Neuronal stem cell (in vitro differentiated cells): ENCODE measurements around the gene DOCK4.

Source experiments
- DNase-seq: peaks from one replicate; pipeline ENCODE4 v3.0.0-alpha.2; 2013; ENCODE audit warnings: low spot score
- H2AFZ ChIP-seq: one replicate; pipeline ENCODE4 v1.6.1; 2013; ENCODE audit warnings: mild to moderate bottlenecking, low read length, inconsistent platforms
- H2AK5ac ChIP-seq: 2 replicates; pipeline ENCODE4 v1.6.1; 2013; ENCODE audit warnings: low read depth, mild to moderate bottlenecking, inconsistent platforms, low read length, moderate library complexity, mixed read lengths
- H2BK120ac ChIP-seq: 2 replicates; pipeline ENCODE4 v1.6.1; 2013; ENCODE audit warnings: low read depth, mild to moderate bottlenecking, inconsistent platforms, low read length, moderate library complexity, mixed read lengths
- H2BK12ac ChIP-seq: one replicate; pipeline ENCODE4 v1.6.1; 2013; ENCODE audit warnings: low read length, inconsistent platforms
- H2BK15ac ChIP-seq: 2 replicates; pipeline ENCODE4 v1.6.1; 2013; ENCODE audit warnings: mild to moderate bottlenecking, low read length, inconsistent platforms, mixed read lengths
- H2BK5ac ChIP-seq: one replicate; pipeline ENCODE4 v1.6.1; 2013; ENCODE audit warnings: inconsistent platforms, mild to moderate bottlenecking, low read length, moderate library complexity
- H3K14ac ChIP-seq: one replicate; pipeline ENCODE4 v1.6.1; 2013; ENCODE audit warnings: low read length, inconsistent platforms
- H3K18ac ChIP-seq: 2 replicates; pipeline ENCODE4 v1.6.1; 2013; ENCODE audit warnings: low read length, inconsistent platforms
- H3K23ac ChIP-seq: 2 replicates; pipeline ENCODE4 v1.6.1; 2013; ENCODE audit warnings: low read depth, mild to moderate bottlenecking, mixed read lengths, low read length, inconsistent platforms; ENCODE audit not compliant: poor library complexity
- H3K27ac ChIP-seq: replicated peaks from 3 replicates; pipeline ENCODE4 v1.5.1; 2013; ENCODE audit warnings: low read length, inconsistent platforms
- H3K27me3 ChIP-seq, 3 experiments: 2 replicates each; pipeline ENCODE4 v1.6.1; 2013; ENCODE audit warnings: low read length in 3 of 3, mild to moderate bottlenecking in 2 of 3, inconsistent platforms in 1 of 3, low read depth in 1 of 3, mixed read lengths in 1 of 3, moderate library complexity in 1 of 3; ENCODE audit not compliant: control insufficient read depth in 3 of 3, insufficient read depth in 3 of 3
- H3K36me3 ChIP-seq, 2 donors: replicated peaks in 1 of 2; 2 replicates each; pipeline ENCODE4 v1.6.1; 2013; ENCODE audit warnings: low read length in 2 of 2; ENCODE audit not compliant: control insufficient read depth in 2 of 2, insufficient read depth in 2 of 2
- H3K4ac ChIP-seq: 2 replicates; pipeline ENCODE4 v1.6.1; 2013; ENCODE audit warnings: inconsistent platforms, mild to moderate bottlenecking, low read length, moderate library complexity
- H3K4me1 ChIP-seq, 2 donors: 1 replicate in 1 of 2; 2 replicates in 1 of 2; pipeline ENCODE4 v1.6.1; 2013; ENCODE audit warnings: low read length in 2 of 2, low read depth in 1 of 2; ENCODE audit not compliant: control insufficient read depth in 2 of 2, insufficient read depth in 1 of 2
- H3K4me2 ChIP-seq: one replicate; pipeline ENCODE4 v1.6.1; 2013; ENCODE audit warnings: mild to moderate bottlenecking, low read length, inconsistent platforms; ENCODE audit not compliant: insufficient read depth, poor library complexity, severe bottlenecking
- H3K4me3 ChIP-seq, 2 donors: 2 replicates each; pipeline ENCODE4 v1.5.1; 2013; ENCODE audit warnings: low read length in 2 of 2, mild to moderate bottlenecking in 2 of 2, inconsistent platforms in 1 of 2, moderate library complexity in 1 of 2
- H3K79me1 ChIP-seq: one replicate; pipeline ENCODE4 v1.6.1; 2013; ENCODE audit warnings: low read depth, mild to moderate bottlenecking, inconsistent platforms, low read length, moderate library complexity
- H3K9ac ChIP-seq: one replicate; pipeline ENCODE4 v1.6.1; 2013; ENCODE audit warnings: mild to moderate bottlenecking, low read depth, low read length, inconsistent platforms; ENCODE audit not compliant: poor library complexity
- H3K9me3 ChIP-seq, 2 donors: replicated peaks in 1 of 2; 2 replicates each; pipeline versions ENCODE3 to v1.6.1; 2013; ENCODE audit warnings: low read length in 2 of 2, mild to moderate bottlenecking in 2 of 2, inconsistent platforms in 1 of 2, low read depth in 1 of 2, mixed read lengths in 1 of 2, moderate library complexity in 1 of 2; ENCODE audit not compliant: control insufficient read depth in 2 of 2, insufficient read depth in 1 of 2
- H4K8ac ChIP-seq: one replicate; pipeline ENCODE4 v1.6.1; 2013; ENCODE audit warnings: low read depth, mild to moderate bottlenecking, inconsistent platforms, low read length, moderate library complexity
- H4K91ac ChIP-seq: one replicate; pipeline ENCODE4 v1.6.1; 2013; ENCODE audit warnings: low read length, low read depth, mild to moderate bottlenecking, inconsistent platforms; ENCODE audit not compliant: poor library complexity
- WGBS, 2 donors: extraction: QIAGEN DNeasy Blood & Tissue Kit; methylation state at CpG; one replicate each; pipeline ENCODE4 v1.1.7; 2013; ENCODE audit warnings: missing lambda C conversion rate in 2 of 2, mixed read lengths in 1 of 2; ENCODE audit not compliant: insufficient read length in 2 of 2, insufficient replicate concordance in 1 of 2; ENCODE audit errors: extremely low coverage in 2 of 2; 5-methylcytosine and 5-hydroxymethylcytosine counted together

DOCK4 gene

GRCh38 chr7:111942450-111943081, 263.6 kb downstream of the DOCK4 start:
- H2BK15ac ChIP-seq = no peak overlapping the region
- no peak overlapping the region for H2AFZ ChIP-seq
- no peak overlapping the region for H3K9ac ChIP-seq
- no peak overlapping the region for H3K14ac ChIP-seq
- no peaks in the 10 kb centered on the region for H3K27me3 ChIP-seq
- no peaks in the 10 kb centered on the region for H3K79me1 ChIP-seq
- no peak overlapping the region for H3K4me2 ChIP-seq
- H4K8ac ChIP-seq = no peak overlapping the region
- H3K4ac ChIP-seq = no peak overlapping the region
- peaks cover 5 to 29% of the 10 kb centered on the region in 2 donors for H3K9me3 ChIP-seq
- no peak overlapping the region for H4K91ac ChIP-seq
- no peak overlapping the region for H3K18ac ChIP-seq
- H3K23ac ChIP-seq = no peak overlapping the region
- WGBS, 2 donors = no CpG with 5 or more reads among the region's 5 CpGs
- no peak for DNase-seq
- no peak overlapping the region for H2BK12ac ChIP-seq
- H3K27ac ChIP-seq = no peak overlapping the region
- H2BK5ac ChIP-seq = no peak overlapping the region
- no peak overlapping the region for H2BK120ac ChIP-seq
- H3K4me1 ChIP-seq = peaks cover 0 to 2% of the 10 kb centered on the region in 2 donors
- H3K36me3 ChIP-seq = peaks cover 0 to 35% of the 10 kb centered on the region in 2 donors
- no peak overlapping the region for H2AK5ac ChIP-seq
- no peak overlapping the region for H3K4me3 ChIP-seq

- Histone ChIP-seq H4K91ac (no peak overlapping the region), H2BK12ac (no peak overlapping the region), H3K18ac (no peak overlapping the region), H3K4me2 (no peak overlapping the region), H2AK5ac (no peak overlapping the region), H2AFZ (no peak overlapping the region), H2BK5ac (no peak overlapping the region), H2BK15ac (no peak overlapping the region), H3K4me3 (no peak overlapping the region), H3K79me1 (no peaks in the 10 kb centered on the region), H3K27me3 (no peaks in the 10 kb centered on the region), H3K27ac (no peak overlapping the region), H3K9ac (no peak overlapping the region), H3K36me3 (peaks cover under 1 to 46% of the 10 kb centered on the region in 2 donors), H3K14ac (no peak overlapping the region), H3K4me1 (peaks cover 0 to 5% of the 10 kb centered on the region in 2 donors), H4K8ac (no peak overlapping the region), H3K4ac (no peak overlapping the region), H2BK120ac (no peak overlapping the region), H3K9me3 (peaks cover 0 to 6% of the 10 kb centered on the region in 2 donors), H3K23ac (no peak overlapping the region)
- no CpG with 5 or more reads among the region's 1 CpG for WGBS, 2 donors
- no peak for DNase-seq
These were observed 269.0 kb downstream of the DOCK4 start for GRCh38 chr7:111937163-111937562.

GRCh38 chr7:111933609-111934008, 272.6 kb downstream of the DOCK4 start:
- Histone ChIP-seq H2BK15ac (no peak overlapping the region), H3K4me3 (no peak overlapping the region), H3K79me1 (no peaks in the 10 kb centered on the region), H3K14ac (no peak overlapping the region), H3K9ac (no peak overlapping the region), H3K27ac (no peak overlapping the region), H3K4ac (no peak overlapping the region), H3K27me3 (no peaks in the 10 kb centered on the region), H4K8ac (no peak overlapping the region), H3K4me1 (peaks cover 8 to 15% of the 10 kb centered on the region in 2 donors), H3K18ac (no peak overlapping the region), H2BK120ac (no peak overlapping the region), H4K91ac (no peak overlapping the region), H2AK5ac (no peak overlapping the region), H2AFZ (no peak overlapping the region), H2BK5ac (no peak overlapping the region), H3K9me3 (no peaks in the 10 kb centered on the region), H2BK12ac (no peak overlapping the region), H3K4me2 (no peak overlapping the region), H3K23ac (no peak overlapping the region), H3K36me3 (peaks cover 2 to 40% of the 10 kb centered on the region in 2 donors)
- no peak for DNase-seq
- no CpG with 5 or more reads among the region's 4 CpGs for WGBS, 2 donors

GRCh38 chr7:111931958-111932357, 274.2 kb downstream of the DOCK4 start:
- Histone ChIP-seq H3K4me1 (peaks cover 8 to 10% of the 10 kb centered on the region in 2 donors), H3K9me3 (no peaks in the 10 kb centered on the region), H3K4me3 (no peak overlapping the region), H4K8ac (no peak overlapping the region), H3K27ac (no peak overlapping the region), H3K4me2 (no peak overlapping the region), H3K9ac (no peak overlapping the region), H3K27me3 (no peaks in the 10 kb centered on the region), H3K4ac (no peak overlapping the region), H3K23ac (no peak overlapping the region), H2BK120ac (no peak overlapping the region), H4K91ac (no peak overlapping the region), H2BK12ac (no peak overlapping the region), H2AK5ac (no peak overlapping the region), H3K36me3 (peaks cover 2 to 29% of the 10 kb centered on the region in 2 donors), H3K18ac (no peak overlapping the region), H2AFZ (no peak overlapping the region), H2BK15ac (no peak overlapping the region), H2BK5ac (no peak overlapping the region), H3K79me1 (no peaks in the 10 kb centered on the region), H3K14ac (no peak overlapping the region)
- no CpG with 5 or more reads among the region's 1 CpG for WGBS, 2 donors
- DNase-seq = no peak
